A673 (cell line): ENCODE measurements around the gene ACAT2. TPM values are rescaled to one million over a fixed set of nuclear protein-coding genes. Genes with fewer than 3 reads are reported as not detected.
A peak's percentile ranks its signal among the peaks of the same experiment; 100 is the strongest.

Experiments used
- BruUV-seq: library from RNA; stranded (reverse); fragments of 400-500 nt; replicated peaks from 2 replicates; lab custom pipeline; 2021; lab: Mats Ljungman, UMichigan
- CTCF ChIA-PET: fragments of 300-600 bp; sonication (Branson Sonifier 250); formaldehyde crosslinking; loops from one replicate; lab custom pipeline; 2022; ENCODE audit warnings: antibody characterized with exemption; lab: Charles Lee
- POLR2A ChIA-PET: fragments of 300-600 bp; sonication (Branson Sonifier 250); formaldehyde crosslinking; loops from one replicate; lab custom pipeline; 2022; ENCODE audit warnings: antibody characterized with exemption; ENCODE audit not compliant: low non-redundant PET; lab: Charles Lee
- DNase-seq: peaks from one replicate; pipeline ENCODE4 v3.0.0-alpha.2; 2015; ENCODE audit warnings: low spot score
- H3K27ac ChIP-seq: fragments of 200-600 bp; sonication (generic); 2 replicates; pipeline ENCODE4 v1.5.1; 2016; ENCODE audit warnings: mixed run types, low read depth, mild to moderate bottlenecking, mixed read lengths, antibody characterized with exemption, low read length; ENCODE audit not compliant: poor library complexity, severe bottlenecking
- H3K27me3 ChIP-seq: fragments of 200-600 bp; sonication (generic); replicated peaks from 2 replicates; pipeline ENCODE4 v1.6.1; 2017; ENCODE audit warnings: mixed run types, low read depth, mild to moderate bottlenecking, mixed read lengths, antibody characterized with exemption, low read length; ENCODE audit not compliant: insufficient read depth, poor library complexity
- H3K36me3 ChIP-seq: fragments of 200-600 bp; sonication (generic); 2 replicates; pipeline ENCODE4 v1.6.1; 2016; ENCODE audit warnings: mixed run types, mild to moderate bottlenecking, mixed read lengths, antibody characterized with exemption, low read length; ENCODE audit not compliant: insufficient read depth, poor library complexity, severe bottlenecking
- H3K4me1 ChIP-seq: fragments of 200-600 bp; sonication (generic); 2 replicates; pipeline ENCODE4 v1.6.1; 2017; ENCODE audit warnings: mixed run types, mild to moderate bottlenecking, mixed read lengths, antibody characterized with exemption, low read length; ENCODE audit not compliant: insufficient read depth, poor library complexity, severe bottlenecking
- H3K4me3 ChIP-seq: fragments of 200-600 bp; sonication (generic); 2 replicates; pipeline ENCODE4 v1.5.1; 2016; ENCODE audit warnings: low read depth, mixed run types, mild to moderate bottlenecking, mixed read lengths, low read length; ENCODE audit not compliant: poor library complexity, severe bottlenecking
- H3K9me3 ChIP-seq: fragments of 200-600 bp; sonication (generic); 2 replicates; pipeline ENCODE4 v1.6.1; 2016; ENCODE audit warnings: mixed run types, low read depth, mild to moderate bottlenecking, mixed read lengths, antibody characterized with exemption, low read length; ENCODE audit not compliant: poor library complexity, severe bottlenecking
- CTCF ChIP-seq: fragments of 300-800, 200-600 bp; sonication (generic); conservative IDR thresholded peaks from 2 replicates; pipeline ENCODE4 v1.5.1; 2017; ENCODE audit warnings: low read depth, mild to moderate bottlenecking, antibody characterized with exemption, low read length, moderate library complexity, mixed read lengths
- EZH2 ChIP-seq: fragments of 200-600 bp; sonication (generic); IDR thresholded peaks from 2 replicates; pipeline ENCODE4 v1.6.1; 2017; ENCODE audit warnings: borderline replicate concordance, low read depth, mild to moderate bottlenecking, mixed read lengths, antibody characterized with exemption, low read length; ENCODE audit not compliant: poor library complexity, severe bottlenecking
- intact Hi-C: fragments of 100-400 bp; cut with micrococcal nuclease; formaldehyde crosslinking; loops from one replicate; pipeline ENCODE4 v1.10.0; 2022; ENCODE audit not compliant: unreplicated experiment
- total RNA-seq: library from RNA; stranded (reverse); gene quantifications from 2 replicates; pipeline ENCODE4 v1.2.3, GENCODE V29; 2021

Gene ACAT2
- total RNA-seq, 1 experiment from 2014 or later = 250 TPM

- ChIA-PET POLR2A (no interaction called here), CTCF (no interaction called here)
- DNase-seq = no peak
- H3K9me3 ChIP-seq = no peaks in the 10 kb centered on the region
- no peak overlapping the region for H3K27ac ChIP-seq
- BruUV-seq = no TSS peak
- H3K36me3 ChIP-seq = peaks cover 100% of the 10 kb centered on the region
- no peaks in the 10 kb centered on the region for H3K27me3 ChIP-seq
- TF ChIP-seq EZH2 (no peak), CTCF (no peak)
- no peaks in the 10 kb centered on the region for H3K4me1 ChIP-seq
- intact Hi-C loops = no loop called here
- no peak overlapping the region for H3K4me3 ChIP-seq
These were observed 8.6 kb upstream of the ACAT2 start for GRCh38 chr6:159753081-159753872.

GRCh38 chr6:159754401-159754800 lies 7.4 kb upstream of the ACAT2 start:
- intact Hi-C loops = no loop called here
- ChIA-PET CTCF (interaction anchor here (0.6 kb wide), 1 partner anchor 269 kb away, joined by 4 read pairs; no protein-coding TSS in a partner anchor), POLR2A (no interaction called here)
- no peak for DNase-seq
- no peaks in the 10 kb centered on the region for H3K27me3 ChIP-seq
- no peaks in the 10 kb centered on the region for H3K9me3 ChIP-seq
- BruUV-seq = no TSS peak
- no peak overlapping the region for H3K27ac ChIP-seq
- H3K36me3 ChIP-seq = peaks cover 96% of the 10 kb centered on the region
- no peak overlapping the region for H3K4me3 ChIP-seq
- TF ChIP-seq EZH2 (no peak), CTCF (no peak)
- no peaks in the 10 kb centered on the region for H3K4me1 ChIP-seq

- DNase-seq = no peak
- no peak overlapping the region for H3K4me3 ChIP-seq
- H3K27ac ChIP-seq = peak overlapping the region; percentile 20
- intact Hi-C loops = no loop called here
- peaks cover 88% of the 10 kb centered on the region for H3K36me3 ChIP-seq
- ChIA-PET CTCF (interaction anchor here (0.6 kb wide), 1 partner anchor 268 kb away, joined by 4 read pairs; no protein-coding TSS in a partner anchor), POLR2A (no interaction called here)
- BruUV-seq = TSS peak; percentile 49
- no peaks in the 10 kb centered on the region for H3K9me3 ChIP-seq
- H3K4me1 ChIP-seq = peaks cover 3% of the 10 kb centered on the region
- no peaks in the 10 kb centered on the region for H3K27me3 ChIP-seq
- TF ChIP-seq EZH2 (no peak), CTCF (no peak)
These were observed 6.6 kb upstream of the ACAT2 start for GRCh38 chr6:159754959-159755914.
